GM21723 (cell line): ENCODE results near the gene KRT71.
"Not testable (repeated sequence)": the region's sequence is repeated elsewhere in the genome, so short reads cannot be mapped to it uniquely, and the experiment has no call there.

Experiments used
- ATAC-seq: cut with Tn5 transposase; IDR thresholded peaks from one replicate; pipeline ENCODE4 v1.9.1; 2021; ENCODE audit warnings: mild to moderate bottlenecking, moderate library complexity; ENCODE audit not compliant: unreplicated experiment

Gene KRT71

DNA sequence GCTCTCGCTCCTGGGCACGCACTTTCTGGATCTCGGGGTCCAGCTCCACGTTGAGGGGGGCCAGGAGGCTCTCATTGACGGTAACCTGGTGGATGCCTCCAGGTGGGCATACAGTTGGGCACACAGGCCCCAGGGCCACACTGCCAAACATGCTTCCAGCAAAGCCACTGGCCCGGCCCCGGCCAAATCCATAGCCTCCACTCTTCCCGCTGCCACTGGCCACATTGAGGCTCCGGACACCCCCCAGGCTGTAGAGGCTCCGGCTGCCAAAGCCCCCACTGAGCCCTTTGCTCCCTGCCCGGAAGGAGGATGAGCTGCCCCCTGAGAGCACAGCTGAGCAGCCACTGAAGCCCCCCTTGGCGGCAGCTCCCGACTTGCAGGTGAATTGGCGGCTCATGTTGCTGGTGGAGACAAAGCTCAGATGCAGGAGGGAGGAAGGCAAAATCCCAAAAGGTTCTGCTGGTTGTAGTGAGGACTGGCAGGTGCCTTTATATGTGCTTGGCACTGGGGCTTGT, at the start of gene KRT71:
Gene KRT71 (minus strand): TSS at position 465 of the 515 bp plus-strand sequence. CDS start 68 bp downstream, at position 397.
- no peak for ATAC-seq

DNA sequence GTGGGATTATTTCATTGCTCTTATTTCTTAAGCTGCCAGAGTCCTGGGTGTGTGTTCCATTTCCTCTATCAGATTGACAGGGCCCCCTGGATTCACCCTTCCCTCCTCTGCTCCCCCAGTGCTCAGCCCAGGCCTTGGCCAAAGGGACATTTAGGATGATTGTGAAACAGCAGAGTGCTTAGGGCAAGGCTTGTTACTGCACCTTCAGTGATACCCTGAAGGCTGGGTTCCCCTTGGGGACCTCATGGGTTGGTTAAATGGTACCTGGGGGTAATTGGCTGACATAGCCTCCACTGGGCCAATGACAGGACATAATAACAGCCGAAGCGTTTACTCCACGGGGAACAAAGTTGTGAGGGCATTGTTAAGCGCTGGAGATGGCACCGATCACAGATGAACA, 49.6 kb upstream of the KRT71 start:
- no peak for ATAC-seq

DNA sequence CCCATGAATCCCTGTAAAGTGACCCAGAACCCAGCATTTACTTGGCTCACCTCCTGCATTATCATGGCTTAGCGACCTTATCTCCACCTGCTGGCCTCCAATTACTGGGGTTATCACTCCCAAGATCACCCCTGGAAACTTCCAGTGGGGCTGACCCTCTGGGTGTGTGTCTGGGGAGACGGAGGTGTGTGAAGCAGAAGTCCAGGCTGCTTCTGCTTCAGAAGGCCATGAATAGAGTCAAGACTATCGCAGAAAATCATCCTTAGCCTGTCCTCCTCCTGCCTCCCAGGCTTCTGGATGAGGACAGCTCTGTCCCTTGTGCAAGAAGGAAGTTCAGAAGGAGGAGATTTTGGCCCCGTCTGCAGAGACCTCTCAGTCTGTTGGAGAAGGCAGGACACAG, 48.7 kb upstream of the KRT71 start:
- ATAC-seq = no peak

DNA sequence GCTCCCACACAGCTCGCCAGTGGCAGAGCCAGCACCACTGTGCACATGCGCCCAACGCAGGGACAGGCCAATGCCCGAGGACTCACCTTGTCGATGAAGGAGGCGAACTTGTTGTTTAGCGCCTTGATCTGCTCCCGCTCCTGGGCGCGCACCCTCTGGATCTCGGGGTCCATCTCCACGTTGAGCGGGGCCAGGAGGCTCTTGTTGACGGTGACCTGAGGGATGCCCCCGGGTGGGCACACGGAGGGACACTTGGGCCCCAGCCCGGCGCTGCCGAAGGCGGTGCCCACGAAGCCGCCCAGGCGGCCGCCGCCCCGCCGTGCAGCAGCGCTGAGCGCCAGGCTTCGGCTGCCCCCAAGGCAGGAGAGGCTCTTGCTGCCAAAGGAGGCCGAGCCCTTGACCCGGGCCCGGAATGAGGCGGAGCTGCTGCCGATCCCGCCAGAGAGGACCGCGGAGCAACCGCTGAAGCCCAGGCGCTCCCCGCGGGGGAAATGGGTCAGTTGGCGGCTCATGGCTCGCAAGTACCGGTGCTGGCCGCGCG, 48.1 kb upstream of the KRT71 start, which contains the start of gene KRT72:
Gene KRT72 (minus strand): TSS at position 523 of the 541 bp plus-strand sequence. CDS start 11 bp downstream, at position 512.
- ATAC-seq = no peak

DNA sequence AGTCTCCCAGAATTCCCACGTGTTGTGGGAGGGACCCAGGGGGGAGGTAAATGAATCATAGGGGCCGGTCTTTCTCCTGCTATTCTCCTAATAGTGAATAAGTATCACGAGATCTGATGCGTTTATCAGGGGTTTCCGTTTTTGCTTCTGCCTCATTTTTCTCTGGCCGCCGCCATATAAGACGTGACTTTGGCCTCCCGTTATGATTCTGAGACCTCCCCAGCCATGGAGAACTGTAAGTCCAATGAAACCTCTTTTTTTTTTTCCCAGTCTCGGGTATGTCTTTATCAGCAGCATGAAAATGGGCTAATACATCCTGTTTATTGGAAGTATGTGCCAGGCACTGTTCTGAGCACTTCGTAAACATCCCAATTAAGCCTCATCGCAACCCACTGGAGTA, 47.5 kb upstream of the KRT71 start:
- ATAC-seq = no peak

DNA sequence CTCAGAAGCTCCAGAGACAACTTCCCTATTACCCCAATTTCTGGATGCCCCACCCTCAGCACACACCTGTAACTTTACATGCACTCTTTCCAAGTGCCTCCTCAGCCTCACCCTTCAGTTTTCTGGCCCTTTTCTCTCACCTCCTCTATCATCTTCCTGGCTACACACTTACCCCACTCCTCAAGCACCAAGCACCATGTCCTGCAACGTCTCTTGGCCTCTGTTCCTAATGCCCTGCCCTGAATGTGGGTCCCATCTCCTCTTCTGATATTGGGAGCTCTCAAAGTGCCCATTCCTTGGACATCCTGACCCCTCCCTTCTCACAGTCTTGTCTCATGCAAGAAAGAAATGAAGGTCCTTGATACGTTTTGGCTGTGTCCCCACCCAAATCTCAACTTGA, 47.1 kb upstream of the KRT71 start:
- no peak for ATAC-seq

DNA sequence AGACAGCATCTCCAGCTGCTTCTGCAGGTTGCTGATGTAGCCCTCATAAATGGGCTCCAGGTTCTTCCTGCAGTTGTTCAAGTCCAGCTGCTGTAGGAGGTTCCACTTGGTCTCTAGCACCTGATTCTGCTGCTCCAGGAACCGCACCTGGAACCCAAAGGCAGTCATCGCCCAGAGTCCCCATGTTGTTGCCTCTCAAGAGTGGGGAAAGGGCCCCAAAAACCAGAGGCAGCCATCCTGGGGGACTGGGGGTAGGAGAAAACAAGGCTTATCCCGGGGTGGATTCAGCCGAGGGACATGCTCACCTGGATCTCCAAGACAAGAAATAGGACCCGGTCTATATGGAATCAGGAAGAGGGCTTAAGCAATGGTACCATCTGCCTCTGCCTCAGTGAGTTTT, 46.0 kb upstream of the KRT71 start:
- no peak for ATAC-seq

DNA sequence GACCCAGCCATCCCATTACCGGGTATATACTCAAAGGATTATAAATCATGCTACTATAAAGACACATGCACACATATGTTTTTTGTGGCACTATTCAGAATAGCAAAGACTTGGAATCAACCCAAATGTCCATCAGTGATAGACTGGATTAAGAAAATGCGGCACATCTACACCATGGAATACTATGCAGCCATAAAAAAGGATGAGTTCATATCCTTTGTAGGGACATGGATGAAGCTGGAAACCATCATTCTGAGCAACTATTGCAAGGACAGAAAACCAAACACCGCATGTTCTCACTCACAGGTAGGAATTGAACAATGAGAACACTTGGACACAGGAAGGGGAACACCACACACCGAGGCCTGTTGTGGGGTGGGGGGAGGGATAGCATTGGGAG, 41.3 kb upstream of the KRT71 start:
- ATAC-seq = not testable (repeated sequence)

DNA sequence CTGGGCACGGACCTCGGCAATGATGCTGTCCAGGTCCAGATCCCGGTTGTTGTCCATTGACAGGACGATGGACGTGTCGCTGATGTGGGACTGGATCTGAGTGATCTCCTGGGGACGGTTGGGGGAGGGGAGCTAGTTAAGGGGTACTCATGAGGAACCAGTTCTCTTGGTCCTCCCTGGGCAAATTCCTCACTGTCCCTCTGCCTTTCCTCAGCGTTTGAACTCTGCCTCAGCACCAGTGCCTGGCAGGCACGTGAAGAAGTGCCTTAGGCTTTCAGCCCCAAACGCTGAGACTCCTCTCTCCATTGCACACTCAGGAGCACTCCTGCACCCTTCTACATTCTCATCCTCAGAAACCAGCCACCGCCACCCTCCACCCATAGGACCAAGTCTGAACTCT, 38.6 kb upstream of the KRT71 start:
- no peak for ATAC-seq

DNA sequence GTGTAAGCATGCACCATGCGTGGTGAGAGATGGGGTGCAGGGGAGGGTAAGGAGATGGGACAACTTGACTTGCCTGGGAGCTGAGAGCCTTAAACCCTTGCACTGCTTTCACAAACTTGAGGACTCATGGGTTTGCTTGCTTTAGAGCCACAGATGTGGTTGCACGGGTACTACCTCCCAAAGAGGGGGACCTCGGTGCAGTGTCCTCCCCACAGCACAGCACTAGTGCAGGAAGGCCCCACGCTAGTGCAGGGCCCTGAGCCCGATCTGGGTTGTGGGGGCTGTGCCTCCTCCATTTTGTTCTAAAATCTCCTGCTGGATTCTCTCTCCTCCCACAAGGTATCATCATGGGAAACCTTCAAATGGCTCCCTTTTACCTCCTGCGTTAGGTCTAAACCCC, 37.1 kb upstream of the KRT71 start:
- no peak for ATAC-seq

DNA sequence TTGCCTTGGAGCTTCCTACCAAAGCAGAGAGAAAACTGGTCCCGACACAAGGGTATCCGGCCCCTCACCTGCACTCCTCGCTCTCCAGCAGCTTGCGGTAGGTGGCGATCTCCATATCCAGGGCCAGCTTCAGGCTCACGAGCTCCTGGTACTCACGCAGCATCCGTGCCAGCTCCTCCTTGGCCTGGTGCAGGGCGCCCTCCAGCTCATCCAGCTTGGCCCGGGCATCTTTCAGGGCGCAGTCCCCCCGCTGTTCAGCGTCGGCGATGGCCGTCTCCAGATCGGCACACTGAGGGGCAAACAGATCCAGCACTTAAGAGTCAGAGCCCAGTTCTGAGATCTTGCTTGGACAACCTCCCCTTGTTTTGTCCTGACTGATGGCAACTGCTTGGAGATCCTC, 34.6 kb upstream of the KRT71 start:
- no peak for ATAC-seq

DNA sequence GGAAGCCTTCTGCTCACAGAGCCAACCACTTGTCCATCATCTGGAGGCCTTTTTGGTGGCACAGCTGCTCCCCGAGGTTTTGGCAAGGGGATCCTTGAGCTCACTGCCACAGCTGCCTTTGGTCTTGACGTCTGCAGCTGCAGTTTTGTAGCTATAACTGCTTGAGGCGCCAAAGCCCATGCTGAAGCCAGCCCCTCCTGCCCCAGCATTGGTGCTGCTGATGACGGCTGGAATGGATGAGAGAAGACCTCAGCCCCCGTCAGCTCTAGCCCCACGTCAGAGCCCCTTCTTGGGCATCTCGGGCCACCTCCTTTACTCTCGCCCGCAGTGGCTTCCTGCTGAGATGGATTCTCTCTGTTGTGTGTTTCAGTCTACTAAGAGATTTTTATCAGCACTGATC, 33.0 kb upstream of the KRT71 start:
- ATAC-seq = no peak

DNA sequence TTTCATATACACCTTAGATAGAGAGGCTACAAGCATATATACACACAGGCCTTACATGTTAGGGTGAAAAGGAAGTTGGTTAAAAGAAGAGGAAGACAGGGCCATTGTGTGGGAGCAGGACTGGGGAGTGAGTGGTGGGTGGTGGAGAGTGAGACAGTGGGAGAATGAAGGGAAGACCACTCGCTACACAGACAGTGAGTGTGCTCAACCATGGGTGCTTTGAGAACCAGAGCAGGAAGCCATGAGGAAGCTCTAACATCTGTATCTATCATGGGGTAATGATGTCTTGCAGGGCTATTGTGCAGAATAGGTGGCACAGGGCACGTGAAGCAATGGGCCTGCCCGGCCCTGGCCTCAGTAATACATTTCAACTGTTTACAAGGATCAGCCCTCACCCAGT, 32.1 kb upstream of the KRT71 start:
- no peak for ATAC-seq

DNA sequence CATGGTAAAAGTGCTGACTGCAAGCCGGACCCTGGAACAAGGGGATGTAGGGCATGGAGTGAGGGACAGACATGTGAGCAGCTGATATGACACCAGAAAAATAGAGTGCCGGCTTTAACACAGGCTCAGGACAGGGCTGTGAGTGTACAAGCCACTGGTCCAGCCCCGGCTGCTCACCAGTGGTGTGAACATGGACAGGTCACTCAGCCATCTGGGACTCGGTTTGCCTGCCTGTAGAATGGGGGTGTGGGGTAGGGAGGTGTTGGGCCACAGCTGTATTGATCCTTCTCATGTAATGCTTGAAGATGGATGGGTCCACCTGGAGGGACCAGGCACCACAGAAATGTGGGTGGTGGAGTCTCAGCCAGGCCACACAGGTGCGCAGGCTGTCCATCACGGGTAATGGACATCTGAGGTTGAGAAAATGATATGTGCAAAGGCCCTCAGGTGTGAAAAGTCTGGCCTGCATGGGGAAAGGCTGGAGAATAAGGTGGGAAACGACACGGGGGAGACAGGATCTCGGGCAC, 31.3 kb upstream of the KRT71 start:
- no peak for ATAC-seq

DNA sequence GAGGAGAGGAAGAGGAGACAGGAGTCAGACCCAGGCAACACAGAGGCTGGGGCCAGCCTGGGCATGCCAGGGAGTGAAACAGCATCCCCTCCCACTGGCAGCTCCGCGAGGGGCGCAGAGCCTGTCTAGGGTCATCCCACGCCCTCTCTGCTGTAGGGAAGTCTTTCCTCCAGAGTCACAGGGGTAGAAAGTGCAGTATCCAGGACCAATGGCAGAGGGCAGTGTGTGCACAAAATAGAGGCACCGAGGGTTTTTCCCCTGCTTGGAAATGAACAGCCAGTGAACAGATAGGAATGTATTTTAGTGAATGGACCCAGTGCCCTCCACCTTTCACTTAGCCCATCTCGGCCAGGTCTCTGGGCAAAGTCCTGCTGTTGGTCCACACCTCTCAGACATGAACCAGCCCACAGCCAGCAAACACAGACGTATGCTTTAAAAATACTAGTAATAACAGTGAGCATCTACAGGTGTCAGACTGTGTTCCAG, 30.1 kb upstream of the KRT71 start:
- no peak for ATAC-seq

DNA sequence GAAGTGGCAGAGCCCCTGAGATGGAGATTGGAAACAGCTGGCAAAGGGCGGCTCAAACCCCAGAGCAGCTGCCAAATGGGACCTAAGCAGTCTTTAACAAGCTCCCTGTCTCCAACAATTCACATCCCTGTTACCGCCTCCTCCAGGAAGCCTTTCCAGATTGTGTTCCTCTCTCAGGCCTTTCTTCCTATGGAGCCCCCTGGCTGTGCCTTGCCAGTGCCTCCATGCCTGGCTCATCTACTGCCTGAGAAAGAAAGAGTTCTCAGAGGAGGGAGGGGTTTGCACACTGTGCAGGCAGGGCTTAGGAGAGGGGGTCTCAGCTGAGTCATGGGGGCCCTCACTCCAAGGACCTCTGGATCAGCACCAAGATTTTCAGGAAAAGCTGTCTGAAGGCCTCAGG, 29.5 kb upstream of the KRT71 start:
- ATAC-seq = no peak

DNA sequence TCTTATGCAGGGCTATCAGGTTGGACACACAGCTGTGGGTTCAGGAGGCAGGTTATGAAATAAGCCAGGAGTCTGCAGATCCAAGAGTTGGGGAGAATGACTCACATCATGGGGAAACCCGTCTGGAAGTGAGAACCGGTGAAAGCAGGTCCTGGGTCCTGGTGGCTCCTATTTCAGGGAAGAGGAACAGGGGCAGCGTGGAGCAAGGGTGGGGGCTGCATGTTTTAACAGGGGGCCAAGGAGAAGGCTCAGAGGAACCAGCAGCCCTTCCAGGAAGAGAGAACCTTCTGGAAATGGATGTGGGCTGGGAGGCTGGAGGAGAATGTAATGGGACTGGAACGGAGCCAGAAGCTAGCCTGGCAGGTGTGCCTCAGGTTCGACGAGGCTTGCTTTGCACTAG, 28.5 kb upstream of the KRT71 start:
- ATAC-seq = no peak

DNA sequence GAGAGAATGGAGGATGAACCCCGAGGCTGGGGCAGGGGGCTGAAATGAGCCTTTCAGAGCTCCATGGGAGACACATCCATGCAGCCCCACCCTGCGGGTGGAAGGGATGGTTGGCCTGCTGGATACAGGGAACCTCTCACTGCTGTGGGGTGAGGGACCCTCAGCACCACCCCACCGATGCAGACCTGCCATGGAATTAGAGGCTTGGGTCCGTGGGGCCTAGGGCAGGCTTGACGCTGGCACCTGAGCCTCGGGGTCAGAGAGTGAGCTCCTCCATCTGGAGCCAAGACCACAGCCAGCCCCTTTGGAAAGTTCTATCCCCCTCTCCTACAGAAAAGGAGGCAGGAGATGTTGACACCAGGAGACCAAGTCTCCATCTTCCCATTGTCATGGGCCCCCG, 28.1 kb upstream of the KRT71 start:
- ATAC-seq = no peak

DNA sequence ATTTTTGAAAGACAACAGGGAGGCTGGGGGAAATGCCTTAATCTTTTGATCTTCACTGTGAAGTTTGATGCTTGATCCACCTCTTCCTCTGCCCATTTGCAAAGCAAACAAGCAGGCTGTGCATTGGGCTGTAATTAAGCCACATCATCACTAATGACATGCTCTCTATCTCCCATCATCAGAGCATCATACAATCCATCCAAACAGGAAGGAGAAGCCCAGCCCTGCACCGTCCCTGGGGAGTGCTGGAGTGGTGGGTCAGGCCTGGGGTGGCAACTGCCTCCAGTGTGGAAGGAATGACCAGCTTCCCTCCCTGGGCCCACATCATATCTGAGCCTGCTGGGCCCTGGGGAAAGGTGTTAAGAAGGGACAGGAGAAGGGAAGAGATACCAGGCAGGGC, 27.6 kb upstream of the KRT71 start:
- no peak for ATAC-seq

DNA sequence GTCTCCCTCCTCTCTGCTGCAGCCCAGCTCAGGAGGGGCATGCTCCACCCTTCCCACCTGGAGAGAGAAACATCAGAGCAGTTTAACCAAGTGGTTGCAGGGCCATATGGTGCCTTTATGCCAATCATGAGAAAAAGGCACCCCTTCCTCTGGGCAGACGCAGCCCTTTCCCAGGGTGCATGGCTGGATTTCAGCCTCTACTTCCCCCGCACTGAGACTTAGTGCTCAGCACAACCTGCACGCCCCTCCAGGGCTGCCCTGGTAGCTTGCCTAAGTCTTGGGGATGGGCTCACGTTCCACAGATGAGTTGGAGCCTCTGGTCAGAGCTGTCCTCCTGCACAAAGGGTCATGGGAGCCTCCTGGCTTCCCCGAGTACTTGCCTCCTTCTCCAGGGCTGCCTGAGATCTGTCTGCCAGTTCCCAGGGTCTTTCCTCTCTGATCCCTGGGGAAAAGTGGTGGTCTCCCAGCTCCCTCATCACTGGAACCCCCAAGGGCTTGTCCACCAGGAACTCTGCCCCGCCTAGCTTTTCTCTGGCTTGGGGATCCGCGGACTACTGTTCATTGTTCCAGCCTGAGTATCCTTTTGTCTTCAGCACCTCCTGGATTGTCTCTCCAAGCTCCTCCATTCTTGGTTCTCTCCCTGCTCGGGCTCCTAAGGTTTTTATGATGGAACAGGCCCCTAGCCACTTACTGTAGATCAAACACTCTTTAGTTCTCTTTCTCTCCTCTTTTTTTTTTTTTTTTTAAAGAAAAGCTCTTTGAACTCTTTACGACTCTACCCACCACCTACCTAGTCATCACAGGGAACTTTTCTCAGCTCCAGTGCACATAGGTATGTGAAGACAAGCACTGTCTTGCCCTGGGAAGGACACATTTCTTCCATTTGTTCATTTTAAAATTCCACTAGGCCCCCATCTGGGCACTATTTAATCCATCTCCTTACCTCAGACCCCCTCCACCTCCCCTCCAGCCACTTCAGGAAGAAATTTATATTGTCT, 26.8 kb upstream of the KRT71 start:
- no peak for ATAC-seq

DNA sequence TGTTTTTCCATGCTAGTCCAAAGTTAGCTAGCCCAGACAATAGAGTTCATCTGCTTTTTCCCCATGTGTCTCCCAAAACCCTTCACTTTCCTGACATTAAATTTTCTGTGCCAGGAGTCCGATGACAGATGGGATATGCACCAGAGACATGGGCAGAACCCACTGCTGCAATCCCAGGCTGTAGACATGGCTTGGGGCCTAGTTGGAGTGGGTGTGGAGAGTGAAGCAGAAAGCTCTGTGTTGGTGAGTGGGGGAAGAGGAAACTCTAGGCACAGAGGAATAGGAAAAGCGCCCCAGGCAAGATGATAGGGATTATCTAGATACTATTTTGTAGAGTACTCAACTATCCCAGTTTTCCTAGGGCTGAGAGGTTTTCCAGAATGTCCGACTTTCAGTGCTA, 25.5 kb upstream of the KRT71 start:
- no peak for ATAC-seq

DNA sequence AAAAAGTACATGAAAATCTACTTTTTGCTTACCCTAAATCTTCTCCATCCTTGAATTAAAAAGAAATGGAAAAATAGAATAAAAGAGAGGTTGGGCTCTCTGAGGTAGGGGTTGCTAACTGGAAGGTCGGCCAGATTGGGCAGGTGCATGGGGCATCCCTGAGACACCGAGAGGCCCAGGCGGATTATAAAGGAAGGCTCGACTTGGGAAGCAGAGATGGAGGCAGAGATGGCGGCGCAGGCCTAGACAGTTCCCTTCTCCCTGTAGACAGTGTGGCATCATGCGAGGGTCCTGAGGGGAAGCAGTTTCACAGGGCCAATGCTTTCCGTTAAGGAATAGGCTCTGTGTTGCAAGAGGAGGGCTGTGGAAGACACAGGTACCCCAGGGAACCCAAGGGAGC, 24.4 kb upstream of the KRT71 start:
- ATAC-seq = no peak
